Loucy (cell line): ENCODE data around the gene KDM4F.

Experiments used
- H2AFZ ChIP-seq: fragments of 200-600 bp; sonication (generic); 2 replicates; pipeline ENCODE4 v1.6.0; 2016; ENCODE audit warnings: antibody characterized with exemption, mild to moderate bottlenecking, low read length, moderate library complexity
- H3F3A ChIP-seq: fragments of 200-600 bp; 2 replicates; pipeline ENCODE4 v1.6.0; 2016; ENCODE audit warnings: antibody characterized with exemption, low read depth, mild to moderate bottlenecking
- H3K27me3 ChIP-seq: fragments of 200-600 bp; sonication (generic); 2 replicates; pipeline ENCODE4 v1.6.1; 2014; ENCODE audit warnings: low read length, mild to moderate bottlenecking; ENCODE audit not compliant: insufficient read depth, poor library complexity, severe bottlenecking
- H3K36me3 ChIP-seq: fragments of 200-600 bp; sonication (generic); 2 replicates; pipeline ENCODE4 v1.6.1; 2016; ENCODE audit warnings: low read length; ENCODE audit not compliant: insufficient read depth
- H3K4me1 ChIP-seq: fragments of 200-600 bp; sonication (generic); 2 replicates; pipeline ENCODE4 v1.5.1; 2014; ENCODE audit warnings: low read length, mild to moderate bottlenecking; ENCODE audit not compliant: insufficient read depth, poor library complexity, severe bottlenecking
- H3K4me2 ChIP-seq: fragments of 200-600 bp; sonication (generic); 2 replicates; pipeline ENCODE4 v1.6.0; 2014; ENCODE audit warnings: antibody characterized with exemption, low read length, low read depth, mild to moderate bottlenecking; ENCODE audit not compliant: poor library complexity, severe bottlenecking
- H3K4me3 ChIP-seq: fragments of 200-600 bp; sonication (generic); 2 replicates; pipeline ENCODE4 v1.5.1; 2014; ENCODE audit warnings: low read length, mild to moderate bottlenecking, mixed read lengths; ENCODE audit not compliant: poor library complexity, severe bottlenecking
- H3K79me2 ChIP-seq: fragments of 200-600 bp; sonication (generic); 2 replicates; pipeline ENCODE4 v1.6.1; 2014; ENCODE audit warnings: low read length; ENCODE audit not compliant: insufficient read depth
- H3K9ac ChIP-seq: fragments of 200-600 bp; sonication (generic); 2 replicates; pipeline ENCODE4 v1.6.0; 2014; ENCODE audit warnings: mild to moderate bottlenecking, low read depth, low read length, moderate library complexity; ENCODE audit not compliant: poor library complexity, severe bottlenecking
- H3K9me2 ChIP-seq: fragments of 200-600 bp; sonication (generic); replicated peaks from 2 replicates; pipeline ENCODE4 v1.6.1; 2016; ENCODE audit warnings: low read depth, low read length, mixed read lengths
- H3K9me3 ChIP-seq: fragments of 200-600 bp; sonication (generic); 2 replicates; pipeline ENCODE4 v1.6.1; 2014; ENCODE audit warnings: mild to moderate bottlenecking, antibody characterized with exemption, low read length, low read depth; ENCODE audit not compliant: insufficient read depth
- H4K20me1 ChIP-seq: fragments of 200-600 bp; sonication (generic); 2 replicates; pipeline ENCODE4 v1.6.0; 2014; ENCODE audit warnings: antibody characterized with exemption, low read length, mild to moderate bottlenecking; ENCODE audit not compliant: insufficient read depth, poor library complexity, severe bottlenecking
- CTCF ChIP-seq: fragments of 200-600 bp; sonication (generic); conservative IDR thresholded peaks from 2 replicates; pipeline ENCODE4 v1.5.1; 2014; ENCODE audit warnings: mild to moderate bottlenecking, antibody characterized with exemption, low read length
- EZH2phosphoT487 ChIP-seq: fragments of 200-600 bp; IDR thresholded peaks from 2 replicates; pipeline ENCODE4 v1.6.1; 2018; ENCODE audit warnings: antibody characterized with exemption, mild to moderate bottlenecking, moderate library complexity, borderline replicate concordance

The KDM4F gene

DNA sequence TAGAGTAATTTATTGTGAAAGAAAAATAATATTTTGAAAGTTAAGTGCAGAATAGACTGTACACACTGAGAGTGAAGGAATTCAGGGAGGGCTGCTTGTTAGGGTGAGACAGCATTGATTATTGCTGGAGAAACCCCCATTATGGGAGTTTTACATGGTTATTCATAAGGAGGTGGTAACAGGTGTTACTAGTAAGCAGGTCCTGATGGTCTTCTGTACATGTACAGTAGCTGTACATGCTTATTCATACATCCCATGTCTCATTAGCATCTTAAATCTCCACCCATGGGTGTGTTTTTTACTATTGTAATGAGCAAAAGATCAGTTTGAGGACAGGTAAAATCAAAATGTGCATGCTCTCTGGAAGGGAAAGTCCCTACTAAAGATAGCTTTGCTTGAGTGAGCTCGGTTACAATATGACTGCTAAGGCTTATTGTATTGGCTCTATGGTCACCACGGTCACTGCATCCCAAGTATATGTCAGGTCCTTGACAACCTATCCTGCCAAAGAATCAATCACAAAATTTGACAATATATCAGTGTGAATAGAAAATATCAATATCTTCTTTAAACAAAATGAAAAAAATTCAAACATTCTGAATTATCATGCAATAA is 6.2 kb downstream of the KDM4F start:
- H3K4me1 ChIP-seq, result no peaks in the 10 kb centered on the region
- no peaks in the 10 kb centered on the region for H4K20me1 ChIP-seq
- no peaks in the 10 kb centered on the region for H3K36me3 ChIP-seq
- H3K4me3 ChIP-seq, result no peak overlapping the region
- H3K27me3 ChIP-seq, result no peaks in the 10 kb centered on the region
- H3K9ac ChIP-seq, result no peak overlapping the region
- no peak overlapping the region for H3K4me2 ChIP-seq
- H3K9me2 ChIP-seq, result 0 out of 2 replicates have a peak, but pooled peaks cover 5% of the 10 kb centered on the region
- no peaks in the 10 kb centered on the region for H3K79me2 ChIP-seq
- H3K9me3 ChIP-seq, result no peaks in the 10 kb centered on the region
- H3F3A ChIP-seq, result no peaks in the 10 kb centered on the region
- no peak for TF ChIP-seq EZH2phosphoT487
- no peak for TF ChIP-seq CTCF
- H2AFZ ChIP-seq, result no peak overlapping the region

- H3K79me2 ChIP-seq, result no peaks in the 10 kb centered on the region
- H3K9me3 ChIP-seq, result no peaks in the 10 kb centered on the region
- no peaks in the 10 kb centered on the region for H3F3A ChIP-seq
- peaks cover 6% of the 10 kb centered on the region for H3K27me3 ChIP-seq
- no peaks in the 10 kb centered on the region for H3K4me1 ChIP-seq
- H3K9ac ChIP-seq, result no peak overlapping the region
- 0 out of 2 replicates have a peak, but pooled peaks cover 5% of the 10 kb centered on the region for H3K9me2 ChIP-seq
- no peaks in the 10 kb centered on the region for H4K20me1 ChIP-seq
- no peak overlapping the region for H3K4me2 ChIP-seq
- H2AFZ ChIP-seq, result no peak overlapping the region
- H3K36me3 ChIP-seq, result no peaks in the 10 kb centered on the region
- TF ChIP-seq CTCF (no peak), EZH2phosphoT487 (no peak)
- no peak overlapping the region for H3K4me3 ChIP-seq
Measured at GRCh38 chr11:95057959-95058358, 8.7 kb downstream of the KDM4F start.

DNA sequence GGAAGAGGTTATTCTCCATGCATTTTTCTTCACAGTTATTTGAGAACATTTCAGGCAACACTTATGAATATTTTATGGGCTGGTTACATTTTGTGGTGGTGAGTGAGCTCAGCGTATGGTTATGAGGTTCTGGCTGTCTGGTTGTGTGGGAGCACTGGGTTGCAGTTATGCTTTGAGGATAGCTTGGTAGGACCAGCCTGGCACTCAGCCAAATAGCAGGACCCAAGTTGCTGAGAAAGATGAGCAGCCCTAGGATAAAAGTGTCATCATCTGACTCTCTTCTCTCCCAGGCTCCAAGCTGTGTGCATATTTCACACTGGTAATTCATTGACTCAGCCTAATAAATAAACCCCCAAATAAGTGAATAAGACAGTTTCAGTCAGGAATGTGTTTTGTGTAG is 9.4 kb downstream of the KDM4F start:
- no peaks in the 10 kb centered on the region for H3K4me1 ChIP-seq
- H4K20me1 ChIP-seq, result no peaks in the 10 kb centered on the region
- peaks cover 6% of the 10 kb centered on the region for H3K27me3 ChIP-seq
- no peak overlapping the region for H3K9ac ChIP-seq
- H3F3A ChIP-seq, result no peaks in the 10 kb centered on the region
- H3K79me2 ChIP-seq, result no peaks in the 10 kb centered on the region
- no peak overlapping the region for H2AFZ ChIP-seq
- H3K4me3 ChIP-seq, result no peak overlapping the region
- no peak for TF ChIP-seq EZH2phosphoT487
- 0 out of 2 replicates have a peak, but pooled peaks cover 5% of the 10 kb centered on the region for H3K9me2 ChIP-seq
- H3K36me3 ChIP-seq, result no peaks in the 10 kb centered on the region
- H3K9me3 ChIP-seq, result no peaks in the 10 kb centered on the region
- H3K4me2 ChIP-seq, result no peak overlapping the region

GRCh38 chr11:95059046-95059445 is 9.8 kb downstream of the KDM4F start:
- Histone ChIP-seq H3K9me3 (no peaks in the 10 kb centered on the region), H3K36me3 (no peaks in the 10 kb centered on the region), H3K79me2 (no peaks in the 10 kb centered on the region), H3K9ac (no peak overlapping the region), H4K20me1 (no peaks in the 10 kb centered on the region), H3K4me2 (no peak overlapping the region), H3F3A (no peaks in the 10 kb centered on the region), H2AFZ (no peak overlapping the region), H3K27me3 (peaks cover 6% of the 10 kb centered on the region), H3K4me3 (no peak overlapping the region), H3K9me2 (0 out of 2 replicates have a peak, but pooled peaks cover 5% of the 10 kb centered on the region), H3K4me1 (no peaks in the 10 kb centered on the region)
- TF ChIP-seq CTCF (no peak), EZH2phosphoT487 (no peak)
